Esophagus muscularis mucosa (tissue), 4 donors: ENCODE data around the gene SFXN5. TPM values are rescaled to one million over a fixed set of nuclear protein-coding genes. Genes with fewer than 3 reads are reported as not detected.

Experiments
- DNase-seq: peaks from one replicate; pipeline ENCODE4 v3.0.0-alpha.2; 2017; ENCODE audit errors: extremely low spot score
- H3K27ac ChIP-seq, 4 donors: fragments of 200-600 bp; sonication (generic); replicated peaks in 1 of 4; 1 replicate in 3 of 4; 2 replicates in 1 of 4; pipeline ENCODE4 v1.5.1; 2016 to 2019; ENCODE audit warnings: mild to moderate bottlenecking in 1 of 4
- H3K27me3 ChIP-seq, 4 donors: fragments of 200-600 bp; sonication (generic); one replicate each; pipeline versions ENCODE4 v1.5.1 to v1.6.0; 2016 to 2019
- H3K36me3 ChIP-seq, 4 donors: fragments of 200-600 bp; sonication (generic); one replicate each; pipeline ENCODE4 v1.5.1; 2016 to 2019
- H3K4me1 ChIP-seq, 4 donors: fragments of 200-600 bp; sonication (generic); one replicate each; pipeline ENCODE4 v1.5.1; 2016 to 2019
- H3K4me3 ChIP-seq, 4 donors: fragments of 200-600 bp; sonication (generic); 1 replicate in 2 of 4; 2 replicates in 2 of 4; pipeline ENCODE4 v1.5.1; 2016 to 2019; ENCODE audit warnings: mild to moderate bottlenecking in 4 of 4, moderate library complexity in 1 of 4
- H3K9me3 ChIP-seq, 4 donors: fragments of 200-600 bp; sonication (generic); 1 replicate in 3 of 4; 2 replicates in 1 of 4; pipeline ENCODE4 v1.5.1; 2016 to 2019
- EP300 ChIP-seq: sonication (generic); formaldehyde crosslinking; IDR thresholded peaks from one replicate; pipeline ENCODE4 v1.6.1; 2017; ENCODE audit warnings: antibody characterized with exemption
- POLR2A ChIP-seq: fragments of 450-650 bp; IDR thresholded peaks from one replicate; pipeline ENCODE4 v1.6.1; 2017; ENCODE audit warnings: antibody characterized with exemption, moderate library complexity, mild to moderate bottlenecking, low read depth
- POLR2AphosphoS5 ChIP-seq, 2 donors: sonication (generic); formaldehyde crosslinking; IDR thresholded peaks; one replicate each; pipeline ENCODE4 v1.6.1; 2017; ENCODE audit warnings: antibody characterized with exemption in 2 of 2
- WGBS: methylation state at CpG from one replicate; pipeline ENCODE4 v1.1.5; 2018; 5-methylcytosine and 5-hydroxymethylcytosine counted together
- intact Hi-C: fragments of 100-400 bp; cut with DNase I; formaldehyde crosslinking; loops from one replicate; pipeline ENCODE4 v1.15.1; 2023
- total RNA-seq, 4 donors: library from RNA; depleted of rRNA; stranded (reverse); fragments of >200 nt; gene quantifications; one replicate each; pipeline versions ENCODE4 v1.1.0 to v1.2.1, GENCODE V29; 2016
- TF ChIP-seq, protein P1 (sequence below), 3 experiments: fragments of 200-600 bp in 2 of 3; fragments of 450-650 bp in 1 of 3; sonication (generic) in 2 of 3; IDR thresholded peaks; one replicate each; pipeline ENCODE4 v1.5.1; 2017 to 2019; ENCODE audit warnings: antibody characterized with exemption in 3 of 3, mild to moderate bottlenecking in 2 of 3, moderate library complexity in 1 of 3

SFXN5 gene
- total RNA-seq, 4 donors from 2014 or later = 5.8 to 10.0 (median 6.8) TPM

DNA sequence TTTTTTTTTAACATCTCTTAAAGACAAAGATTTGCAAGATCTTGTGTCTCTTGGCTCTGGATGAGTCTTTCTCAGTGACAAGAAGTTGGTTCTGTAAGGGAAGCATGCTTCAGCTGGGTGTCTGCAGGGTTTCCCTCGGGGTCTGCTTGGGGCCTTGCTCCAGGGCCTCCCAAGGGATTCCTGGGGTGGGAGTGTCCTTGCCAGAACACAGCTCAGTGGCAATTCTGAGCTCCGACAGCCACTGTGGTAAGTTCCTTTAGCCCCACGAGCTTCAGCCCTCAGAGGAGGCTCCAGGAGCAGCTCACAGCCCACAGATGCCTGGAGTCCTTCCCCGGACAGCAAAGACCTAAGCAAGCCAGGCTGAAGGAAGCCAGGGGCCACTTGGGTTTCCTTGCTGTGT lies 101.8 kb downstream of the SFXN5 start:
- Histone ChIP-seq H3K4me3 (no peak overlapping the region), H3K27me3 (no peaks in the 10 kb centered on the region), H3K9me3 (no peaks in the 10 kb centered on the region), H3K27ac (no peak overlapping the region), H3K4me1 (no peaks in the 10 kb centered on the region), H3K36me3 (peaks cover 0 to 28% (median 6%) of the 10 kb centered on the region in 4 donors)
- WGBS = 71% methylated on average over 4 of the region's 4 CpGs
- intact Hi-C loops = loop anchor here (5.0 kb wide), 1 partner anchor 77 kb away; no protein-coding TSS in a partner anchor
- DNase-seq = no peak
- TF ChIP-seq POLR2AphosphoS5 (IDR thresholded peaks at IDR 0.05) (no peak), EP300 (no peak), POLR2A (no peak)
- TF ChIP-seq, protein P1, sequence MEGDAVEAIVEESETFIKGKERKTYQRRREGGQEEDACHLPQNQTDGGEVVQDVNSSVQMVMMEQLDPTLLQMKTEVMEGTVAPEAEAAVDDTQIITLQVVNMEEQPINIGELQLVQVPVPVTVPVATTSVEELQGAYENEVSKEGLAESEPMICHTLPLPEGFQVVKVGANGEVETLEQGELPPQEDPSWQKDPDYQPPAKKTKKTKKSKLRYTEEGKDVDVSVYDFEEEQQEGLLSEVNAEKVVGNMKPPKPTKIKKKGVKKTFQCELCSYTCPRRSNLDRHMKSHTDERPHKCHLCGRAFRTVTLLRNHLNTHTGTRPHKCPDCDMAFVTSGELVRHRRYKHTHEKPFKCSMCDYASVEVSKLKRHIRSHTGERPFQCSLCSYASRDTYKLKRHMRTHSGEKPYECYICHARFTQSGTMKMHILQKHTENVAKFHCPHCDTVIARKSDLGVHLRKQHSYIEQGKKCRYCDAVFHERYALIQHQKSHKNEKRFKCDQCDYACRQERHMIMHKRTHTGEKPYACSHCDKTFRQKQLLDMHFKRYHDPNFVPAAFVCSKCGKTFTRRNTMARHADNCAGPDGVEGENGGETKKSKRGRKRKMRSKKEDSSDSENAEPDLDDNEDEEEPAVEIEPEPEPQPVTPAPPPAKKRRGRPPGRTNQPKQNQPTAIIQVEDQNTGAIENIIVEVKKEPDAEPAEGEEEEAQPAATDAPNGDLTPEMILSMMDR (IDR thresholded peaks at IDR 0.05) = no peak

DNA sequence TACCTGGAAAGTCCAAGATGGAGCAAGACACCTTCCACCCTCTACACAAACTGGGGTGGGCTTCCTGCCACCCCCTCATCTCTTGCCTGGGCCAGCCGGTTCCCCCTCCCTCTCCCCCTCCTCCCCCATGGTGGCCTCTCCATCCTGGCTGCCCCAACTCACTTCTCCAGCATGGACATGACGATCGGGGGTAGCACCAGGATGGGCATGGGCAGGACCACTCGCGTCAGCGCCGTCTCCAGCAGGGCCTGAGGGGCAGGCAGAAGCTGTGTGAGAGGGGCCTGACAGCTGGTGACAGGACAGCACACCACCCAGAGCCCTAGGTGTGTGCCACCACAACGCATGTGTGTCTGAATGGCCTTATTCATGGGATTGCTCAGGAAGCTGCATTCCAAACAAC lies 103.2 kb downstream of the SFXN5 start:
- peaks cover 0 to 37% (median 10%) of the 10 kb centered on the region in 4 donors for H3K36me3 ChIP-seq
- TF ChIP-seq EP300 (no peak), POLR2AphosphoS5 (IDR thresholded peaks at IDR 0.05) (no peak), POLR2A (no peak)
- TF ChIP-seq, protein P1 (IDR thresholded peaks at IDR 0.05) = no peak
- H3K27me3 ChIP-seq = no peaks in the 10 kb centered on the region
- no peaks in the 10 kb centered on the region for H3K9me3 ChIP-seq
- no peaks in the 10 kb centered on the region for H3K4me1 ChIP-seq
- no peak for DNase-seq
- no peak overlapping the region for H3K4me3 ChIP-seq
- intact Hi-C loops = no loop called here
- whole genome bisulfite sequencing = 89% methylated on average over 5 of the region's 8 CpGs
- no peak overlapping the region for H3K27ac ChIP-seq

DNA sequence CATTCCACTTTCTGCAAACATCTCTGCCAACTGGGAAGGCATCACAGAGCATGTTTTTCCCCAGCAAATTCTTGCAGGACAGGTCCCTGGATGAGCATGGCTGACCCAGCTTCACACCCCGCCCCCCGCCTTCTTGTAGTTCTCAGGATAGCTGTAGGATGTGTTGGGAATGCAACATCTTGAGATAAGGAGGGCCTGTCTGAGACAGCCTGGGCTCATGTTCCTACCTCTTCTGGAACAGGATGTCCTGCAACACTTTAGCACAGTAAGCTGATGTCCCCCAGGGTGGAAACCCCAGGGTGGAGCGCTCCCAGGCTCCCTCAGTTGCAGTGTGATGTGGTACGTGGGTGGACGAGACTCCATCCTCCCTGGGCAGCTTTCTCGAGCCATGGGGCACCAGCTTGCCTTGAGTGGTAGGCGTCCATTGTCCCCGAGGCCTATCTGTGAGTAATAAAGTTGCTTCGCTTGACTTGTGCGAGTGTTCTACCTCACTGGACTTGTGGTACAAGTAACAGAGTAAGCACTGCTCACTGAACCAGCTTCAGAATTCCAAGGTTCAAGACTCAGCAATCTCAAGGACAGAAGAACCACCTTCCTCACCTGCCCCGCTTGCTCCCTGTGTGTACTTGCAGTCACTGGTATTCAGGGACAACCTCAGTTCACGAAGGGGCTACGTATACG lies 105.6 kb downstream of the SFXN5 start:
- DNase-seq = no peak
- Histone ChIP-seq H3K9me3 (no peaks in the 10 kb centered on the region), H3K27ac (no peak overlapping the region), H3K36me3 (peaks cover 0 to 34% (median 13%) of the 10 kb centered on the region in 4 donors), H3K4me3 (no peak overlapping the region), H3K4me1 (no peaks in the 10 kb centered on the region), H3K27me3 (no peaks in the 10 kb centered on the region)
- 91% methylated on average over 13 of the region's 14 CpGs for WGBS
- TF ChIP-seq POLR2AphosphoS5 (IDR thresholded peaks at IDR 0.05) (no peak), POLR2A (no peak), EP300 (no peak)
- TF ChIP-seq, protein P1 (IDR thresholded peaks at IDR 0.05) = no peak
- intact Hi-C loops = no loop called here

DNA sequence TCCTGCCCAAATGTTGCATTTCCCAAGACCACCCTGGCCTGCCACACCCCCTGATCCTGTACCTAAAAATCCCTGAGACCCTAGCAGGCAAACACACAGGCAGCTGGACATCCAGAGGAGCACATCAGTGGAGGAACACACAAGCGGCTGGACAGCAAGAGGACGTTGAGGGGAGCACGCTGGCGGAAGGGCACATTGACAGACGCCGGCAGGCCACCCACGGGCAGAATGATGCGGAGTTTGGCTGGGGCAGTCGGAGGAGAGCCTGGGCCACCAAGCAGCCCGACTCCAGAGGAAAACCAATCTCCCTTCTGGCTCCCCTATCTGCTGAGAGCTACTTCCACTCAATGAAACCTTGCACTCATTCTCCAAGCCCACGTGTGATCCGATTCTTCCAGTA lies 106.5 kb downstream of the SFXN5 start:
- intact Hi-C loops = no loop called here
- H3K27ac ChIP-seq = no peak overlapping the region
- TF ChIP-seq EP300 = no peak
- H3K36me3 ChIP-seq = peaks cover 0 to 32% (median 14%) of the 10 kb centered on the region in 4 donors
- no peaks in the 10 kb centered on the region for H3K4me1 ChIP-seq
- no peaks in the 10 kb centered on the region for H3K9me3 ChIP-seq
- WGBS = 87% methylated on average over 11 of the region's 12 CpGs
- no peak overlapping the region for H3K4me3 ChIP-seq
- no peaks in the 10 kb centered on the region for H3K27me3 ChIP-seq
- DNase-seq = no peak

DNA sequence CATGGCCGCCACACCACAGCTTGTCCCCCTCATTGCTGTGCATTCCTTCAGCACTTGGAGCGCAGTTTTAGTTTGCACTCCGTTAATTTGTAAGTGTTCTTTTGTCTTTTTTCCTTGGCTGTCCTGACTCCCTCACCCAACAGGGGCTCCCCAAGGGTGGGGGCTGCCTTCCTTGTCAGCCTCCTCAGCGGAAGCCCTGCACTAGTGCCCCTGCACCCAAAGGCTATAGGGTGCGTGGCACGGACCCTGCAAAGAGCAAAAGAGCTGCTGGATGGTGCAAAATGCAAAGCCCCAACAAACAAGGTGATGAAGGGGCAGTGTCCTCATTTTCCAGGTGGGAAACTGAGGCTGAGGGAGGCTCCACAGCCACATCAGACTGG lies 107.4 kb downstream of the SFXN5 start:
- H3K27ac ChIP-seq = no peak overlapping the region
- no peak for DNase-seq
- intact Hi-C loops = no loop called here
- H3K4me1 ChIP-seq = no peaks in the 10 kb centered on the region
- 92% methylated on average over 6 of the region's 6 CpGs for WGBS
- no peak overlapping the region for H3K4me3 ChIP-seq
- no peaks in the 10 kb centered on the region for H3K27me3 ChIP-seq
- H3K9me3 ChIP-seq = no peaks in the 10 kb centered on the region
- no peak for TF ChIP-seq POLR2A
- TF ChIP-seq EP300 = no peak
- TF ChIP-seq, protein P1 (IDR thresholded peaks at IDR 0.05) = no peak
- no peak for TF ChIP-seq POLR2AphosphoS5 (IDR thresholded peaks at IDR 0.05)
- H3K36me3 ChIP-seq = peaks cover 0 to 32% (median 14%) of the 10 kb centered on the region in 4 donors
